Activated CD4-positive, alpha-beta T cell treated with anti-CD3 and anti-CD28 coated beads, Interleukin-2, Interleukin-6, amounts not matched to agents 100 ng/mL and 50 ng/mL, durations not matched to agents 16 hours and 8 hours (primary cell): Measurements from ENCODE around the gene HOXD10.

Experiments
- DNase-seq: peaks from one replicate; pipeline ENCODE4 v3.0.0-alpha.2; 2020

The HOXD10 gene

GRCh38 chr2:176137252-176137580 lies 20.6 kb downstream of the HOXD10 start:
- no peak for DNase-seq

- DNase-seq = no peak
These were observed 21.3 kb downstream of the HOXD10 start for GRCh38 chr2:176137906-176138305.

GRCh38 chr2:176138526-176138922 lies 21.9 kb downstream of the HOXD10 start:
- DNase-seq = no peak

- no peak for DNase-seq
These were observed 22.5 kb downstream of the HOXD10 start for GRCh38 chr2:176138923-176139660.

- no peak for DNase-seq
These were observed 23.3 kb downstream of the HOXD10 start for GRCh38 chr2:176139661-176140512.

GRCh38 chr2:176140513-176141317 lies 24.1 kb downstream of the HOXD10 start:
- DNase-seq = peak; percentile 76

- DNase-seq = no peak
These were observed 25.7 kb downstream of the HOXD10 start for GRCh38 chr2:176142281-176142680.

GRCh38 chr2:176145085-176145969 lies 28.7 kb downstream of the HOXD10 start:
- DNase-seq = no peak

- no peak for DNase-seq
These were observed 29.5 kb downstream of the HOXD10 start for GRCh38 chr2:176146101-176146500.

GRCh38 chr2:176146645-176147044 lies 30.1 kb downstream of the HOXD10 start:
- no peak for DNase-seq

GRCh38 chr2:176147210-176147799 lies 30.7 kb downstream of the HOXD10 start:
- DNase-seq = no peak

GRCh38 chr2:176147800-176148496 lies 31.4 kb downstream of the HOXD10 start:
- no peak for DNase-seq

- no peak for DNase-seq
These were observed 32.3 kb downstream of the HOXD10 start for GRCh38 chr2:176148751-176149421.

GRCh38 chr2:176149481-176149938 lies 32.9 kb downstream of the HOXD10 start:
- no peak for DNase-seq

- DNase-seq = no peak
These were observed 33.5 kb downstream of the HOXD10 start for GRCh38 chr2:176149939-176150583.

- no peak for DNase-seq
These were observed 34.2 kb downstream of the HOXD10 start for GRCh38 chr2:176150584-176151441.

GRCh38 chr2:176151442-176152287 lies 35.1 kb downstream of the HOXD10 start, which contains the start of gene HOXD4:
HOXD4 (plus strand) TSS chr2:176151550; CDS start chr2:176151634, 84 bp downstream.
- DNase-seq = no peak
